Activated T-helper 1 cell treated with Interleukin-2 at 50 U/mL for 16 hours (primary cell): Measurements from ENCODE around the gene DGKH.

Source experiments
- DNase-seq: peaks from one replicate; pipeline ENCODE4 v3.0.0-alpha.2; 2020; ENCODE audit warnings: low read depth

DGKH gene

GRCh38 chr13:42048342-42048683 lies at the start of gene DGKH:
Gene DGKH, plus strand, starts transcription at chr13:42048648. Its CDS starts 126 bp downstream, at chr13:42048774.
- no peak for DNase-seq

GRCh38 chr13:42000846-42001245 lies 47.6 kb upstream of the DGKH start:
- DNase-seq, result no peak

- DNase-seq, result no peak
Observed at GRCh38 chr13:42001580-42001979, 46.9 kb upstream of the DGKH start.

- no peak for DNase-seq
Observed at GRCh38 chr13:42002066-42002465, 46.4 kb upstream of the DGKH start.

GRCh38 chr13:42007844-42008243 lies 40.6 kb upstream of the DGKH start:
- DNase-seq, result no peak

- no peak for DNase-seq
Observed at GRCh38 chr13:42009057-42009456, 39.4 kb upstream of the DGKH start.

GRCh38 chr13:42011601-42012350 lies 36.7 kb upstream of the DGKH start:
- no peak for DNase-seq

- no peak for DNase-seq
Observed at GRCh38 chr13:42014119-42014518, 34.3 kb upstream of the DGKH start.

- DNase-seq, result no peak
Observed at GRCh38 chr13:42017264-42017663, 31.2 kb upstream of the DGKH start.

- no peak for DNase-seq
Observed at GRCh38 chr13:42021851-42022250, 26.6 kb upstream of the DGKH start.

- DNase-seq, result no peak
Observed at GRCh38 chr13:42022336-42022735, 26.1 kb upstream of the DGKH start.

GRCh38 chr13:42022796-42023493 lies 25.5 kb upstream of the DGKH start:
- no peak for DNase-seq

- no peak for DNase-seq
Observed at GRCh38 chr13:42027286-42027685, 21.2 kb upstream of the DGKH start.

- no peak for DNase-seq
Observed at GRCh38 chr13:42028113-42028799, 20.2 kb upstream of the DGKH start.

- DNase-seq, result no peak
Observed at GRCh38 chr13:42035905-42036521, 12.4 kb upstream of the DGKH start.

GRCh38 chr13:42036711-42037110 lies 11.7 kb upstream of the DGKH start:
- DNase-seq, result no peak

GRCh38 chr13:42038661-42039456 lies 9.6 kb upstream of the DGKH start:
- no peak for DNase-seq

- no peak for DNase-seq
Observed at GRCh38 chr13:42039457-42039945, 8.9 kb upstream of the DGKH start.

- DNase-seq, result peak; percentile 85
Observed at GRCh38 chr13:42039946-42040729, 8.3 kb upstream of the DGKH start.

- DNase-seq, result no peak
Observed at GRCh38 chr13:42040730-42041010, 7.8 kb upstream of the DGKH start.

GRCh38 chr13:42041011-42041683 lies 7.3 kb upstream of the DGKH start:
- no peak for DNase-seq
